OCI-M1 (cell line): ENCODE results near the gene PROM1.

ENCODE experiments used
- DNase-seq: peaks from one replicate; lab custom pipeline; 2025; lab: John Stamatoyannopoulos, UW

The PROM1 gene

GRCh38 chr4:16025268-16025667 is 58.6 kb downstream of the PROM1 start:
- no peak for DNase-seq

- no peak for DNase-seq
These were observed 59.9 kb downstream of the PROM1 start for GRCh38 chr4:16023776-16024408.

- DNase-seq: no peak
These were observed 61.8 kb downstream of the PROM1 start for GRCh38 chr4:16021804-16022560.

GRCh38 chr4:16019649-16020048 is 64.2 kb downstream of the PROM1 start:
- no peak for DNase-seq

- no peak for DNase-seq
These were observed 65.0 kb downstream of the PROM1 start for GRCh38 chr4:16018841-16019240.

- no peak for DNase-seq
These were observed 65.7 kb downstream of the PROM1 start for GRCh38 chr4:16018061-16018676.

GRCh38 chr4:16016536-16016935 is 67.3 kb downstream of the PROM1 start:
- DNase-seq: no peak

- DNase-seq: no peak
These were observed 72.7 kb downstream of the PROM1 start for GRCh38 chr4:16011173-16011572.

- DNase-seq: no peak
These were observed 74.7 kb downstream of the PROM1 start for GRCh38 chr4:16009153-16009552.

- no peak for DNase-seq
These were observed 76.2 kb downstream of the PROM1 start for GRCh38 chr4:16007471-16008095.

- DNase-seq: no peak
These were observed 76.9 kb downstream of the PROM1 start for GRCh38 chr4:16006771-16007446.

GRCh38 chr4:16005676-16006075 is 78.1 kb downstream of the PROM1 start:
- no peak for DNase-seq

- peak; percentile 76 for DNase-seq
These were observed 82.4 kb downstream of the PROM1 start for GRCh38 chr4:16001484-16001858.

GRCh38 chr4:16000708-16001483 is 82.9 kb downstream of the PROM1 start:
- DNase-seq: no peak

GRCh38 chr4:15996773-15997172 is 87.0 kb downstream of the PROM1 start:
- DNase-seq: no peak

GRCh38 chr4:15995826-15996225 is 88.0 kb downstream of the PROM1 start:
- no peak for DNase-seq

GRCh38 chr4:15992167-15992485 is 91.7 kb downstream of the PROM1 start:
- peak; percentile 2 for DNase-seq

GRCh38 chr4:15990570-15991285 is 93.1 kb downstream of the PROM1 start:
- no peak for DNase-seq

GRCh38 chr4:15989424-15989823 is 94.4 kb downstream of the PROM1 start:
- DNase-seq: no peak

GRCh38 chr4:15988222-15988621 is 95.6 kb downstream of the PROM1 start:
- DNase-seq: no peak

GRCh38 chr4:15986907-15987306 is 96.9 kb downstream of the PROM1 start:
- DNase-seq: no peak
